T-helper 1 cell (primary cell): Measurements from ENCODE around the gene BRWD1.

Experiments used
- DNase-seq, 5 donors: peaks; one replicate each; pipeline ENCODE4 v3.0.0-alpha.2; 2012 to 2020

The BRWD1 gene

DNA sequence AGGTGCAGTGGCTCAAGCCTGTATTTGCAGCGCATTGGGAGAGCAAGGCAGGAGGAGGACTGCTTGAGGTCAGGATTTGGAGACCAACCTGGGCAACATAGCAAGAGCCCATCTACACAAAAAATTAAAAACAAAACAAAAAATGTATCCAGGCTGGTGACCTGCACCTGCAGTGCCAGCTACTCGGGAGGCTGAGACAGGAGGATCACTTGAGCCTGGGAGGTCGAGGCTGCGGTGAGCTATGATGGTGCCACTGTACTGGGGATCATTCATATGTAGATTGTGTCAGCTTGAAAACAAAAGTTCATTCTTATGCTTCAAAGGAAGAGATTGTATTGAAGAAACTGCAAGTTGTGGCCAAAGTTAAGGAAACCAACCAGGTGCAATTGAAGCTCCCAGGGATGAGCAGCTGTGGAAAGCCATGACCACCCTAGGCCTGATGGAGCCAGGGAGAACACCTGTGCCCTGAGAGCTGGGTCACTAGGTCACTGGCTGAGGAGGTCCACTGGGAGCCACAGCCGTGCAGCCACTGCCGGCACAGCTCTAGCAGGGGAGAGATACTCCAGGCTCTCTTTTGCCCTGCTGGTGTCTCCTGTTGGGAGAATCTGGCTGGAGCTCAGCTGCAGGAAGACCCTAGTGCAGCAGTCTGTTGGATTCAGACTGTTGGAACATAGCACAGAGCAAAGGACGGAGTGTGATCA lies 13.3 kb upstream of the BRWD1 start:
- no peak for DNase-seq

DNA sequence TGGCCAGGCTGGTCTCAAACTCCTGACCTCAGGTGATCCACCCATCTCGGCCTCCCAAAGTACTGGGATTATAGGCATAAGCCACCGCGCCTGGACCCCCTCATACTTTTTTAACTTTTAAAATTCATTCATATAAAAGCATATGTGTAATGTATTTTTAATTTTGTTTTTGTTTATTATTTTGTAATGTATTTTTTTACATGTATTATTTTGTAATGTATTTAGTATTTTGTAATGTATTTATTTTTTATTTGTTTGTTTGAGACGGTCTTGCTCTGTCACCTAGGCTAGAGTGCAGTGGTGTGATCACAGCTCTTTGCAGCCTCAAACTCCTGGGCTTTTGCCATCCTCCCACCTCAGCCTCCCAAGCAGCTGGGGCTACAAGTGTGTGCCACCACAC lies 12.0 kb upstream of the BRWD1 start:
- no peak for DNase-seq

DNA sequence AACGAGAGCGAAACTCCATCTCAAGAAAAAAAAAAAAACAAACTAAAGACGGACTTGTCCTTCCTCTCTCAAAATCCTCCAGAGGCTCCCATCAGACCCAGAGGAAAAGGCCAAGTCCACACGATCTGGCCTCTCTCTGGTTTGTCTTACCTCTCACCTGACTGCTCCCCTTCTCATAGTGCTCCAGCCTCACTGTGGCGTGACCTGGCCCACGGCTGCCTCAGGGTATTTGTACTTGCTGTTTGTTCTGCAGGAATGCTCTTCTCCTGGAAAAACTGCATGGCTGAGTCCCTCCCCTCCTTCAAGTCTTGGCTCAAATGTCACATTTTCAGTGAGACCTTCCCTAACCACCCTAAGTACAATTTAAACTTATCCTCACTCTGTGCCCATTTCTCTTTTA lies 8.0 kb upstream of the BRWD1 start:
- no peak for DNase-seq

DNA sequence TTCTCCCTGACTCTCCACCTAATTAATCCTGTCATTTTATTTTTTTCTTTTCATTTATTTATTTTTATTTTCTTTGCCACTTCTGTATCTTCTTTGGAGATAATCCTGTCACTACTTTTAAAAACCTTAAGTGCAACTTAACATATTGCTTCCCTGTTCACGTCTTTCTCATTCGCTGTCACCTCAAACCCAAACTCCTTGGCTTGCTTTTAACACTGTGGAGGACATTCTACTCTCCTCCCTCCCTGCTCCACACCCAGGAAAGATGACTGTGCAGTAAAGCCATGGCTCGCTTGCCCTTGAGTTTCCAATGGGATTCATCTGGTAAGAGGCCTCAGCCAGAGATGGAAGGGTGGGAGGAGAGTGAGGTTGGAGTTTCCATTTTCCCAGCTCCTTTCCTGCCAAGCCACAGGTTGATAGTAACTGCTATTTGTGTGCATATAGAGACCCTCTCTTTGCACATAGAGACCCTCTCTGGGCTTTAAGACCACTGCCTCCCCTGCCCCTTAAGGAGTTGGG lies 6.4 kb upstream of the BRWD1 start:
- DNase-seq = no peak

DNA sequence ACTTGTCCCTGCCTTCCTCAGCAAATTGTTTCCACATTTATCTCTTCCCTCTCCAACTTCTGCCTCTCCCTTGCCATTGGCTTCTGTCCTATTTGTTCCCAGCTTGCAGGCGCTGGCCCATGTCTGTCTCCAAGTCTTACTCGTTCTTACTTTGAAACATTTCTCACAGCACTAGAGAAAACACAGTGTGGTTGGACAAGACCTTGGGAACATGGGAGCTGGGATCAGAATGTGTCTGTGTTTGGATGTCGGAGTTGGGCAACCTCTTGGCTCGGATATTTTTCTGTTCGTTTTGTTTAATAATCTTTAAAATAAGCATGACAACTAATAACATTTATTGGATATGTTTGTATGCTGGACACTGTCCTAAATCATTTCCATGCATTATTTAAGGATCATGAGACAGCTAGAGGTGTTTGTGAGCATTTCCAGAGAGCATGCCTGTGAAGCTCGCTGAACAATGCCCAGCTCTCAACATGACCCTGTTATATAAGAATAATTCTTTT lies 5.9 kb upstream of the BRWD1 start:
- DNase-seq = no peak

DNA sequence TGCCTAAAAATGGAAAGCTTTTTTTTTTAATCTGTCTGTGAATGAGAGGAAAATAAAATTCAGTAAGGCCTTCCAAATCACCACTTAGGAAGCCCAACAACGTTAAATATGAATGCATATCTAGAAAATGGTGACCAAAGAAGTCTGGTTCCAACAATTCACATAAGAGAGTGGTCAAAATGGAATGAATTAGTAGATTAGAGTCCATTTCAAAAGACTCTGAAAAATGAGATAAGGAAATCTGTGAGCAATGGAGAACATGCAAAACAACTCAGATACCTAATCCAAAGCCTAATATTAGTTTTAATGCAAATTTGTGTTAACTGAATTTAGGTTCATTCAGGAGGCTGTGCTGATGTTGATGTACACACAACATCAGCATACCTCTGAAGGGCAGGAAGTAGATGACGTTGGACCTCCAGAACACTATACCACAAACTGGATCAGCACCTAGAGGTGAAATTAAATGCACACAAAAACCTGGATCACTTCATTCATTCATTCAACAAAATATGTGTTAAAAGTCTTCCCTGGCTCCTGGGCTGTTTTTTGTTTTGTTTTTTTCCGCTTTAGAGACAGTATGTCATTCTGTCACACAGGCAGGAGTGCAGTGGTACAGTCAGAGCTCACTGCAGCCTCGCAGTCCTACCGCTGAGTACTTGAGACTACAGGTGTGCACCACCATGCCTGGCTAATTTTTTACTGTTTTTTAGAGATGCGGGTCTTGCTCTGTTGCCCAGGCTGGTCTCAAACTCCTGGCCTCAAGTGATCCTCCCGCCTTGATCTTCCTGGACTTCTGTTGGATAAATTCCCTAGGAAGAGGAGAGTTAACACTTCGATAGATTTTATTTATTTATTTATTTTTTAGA lies 4.9 kb upstream of the BRWD1 start:
- DNase-seq = no peak

DNA sequence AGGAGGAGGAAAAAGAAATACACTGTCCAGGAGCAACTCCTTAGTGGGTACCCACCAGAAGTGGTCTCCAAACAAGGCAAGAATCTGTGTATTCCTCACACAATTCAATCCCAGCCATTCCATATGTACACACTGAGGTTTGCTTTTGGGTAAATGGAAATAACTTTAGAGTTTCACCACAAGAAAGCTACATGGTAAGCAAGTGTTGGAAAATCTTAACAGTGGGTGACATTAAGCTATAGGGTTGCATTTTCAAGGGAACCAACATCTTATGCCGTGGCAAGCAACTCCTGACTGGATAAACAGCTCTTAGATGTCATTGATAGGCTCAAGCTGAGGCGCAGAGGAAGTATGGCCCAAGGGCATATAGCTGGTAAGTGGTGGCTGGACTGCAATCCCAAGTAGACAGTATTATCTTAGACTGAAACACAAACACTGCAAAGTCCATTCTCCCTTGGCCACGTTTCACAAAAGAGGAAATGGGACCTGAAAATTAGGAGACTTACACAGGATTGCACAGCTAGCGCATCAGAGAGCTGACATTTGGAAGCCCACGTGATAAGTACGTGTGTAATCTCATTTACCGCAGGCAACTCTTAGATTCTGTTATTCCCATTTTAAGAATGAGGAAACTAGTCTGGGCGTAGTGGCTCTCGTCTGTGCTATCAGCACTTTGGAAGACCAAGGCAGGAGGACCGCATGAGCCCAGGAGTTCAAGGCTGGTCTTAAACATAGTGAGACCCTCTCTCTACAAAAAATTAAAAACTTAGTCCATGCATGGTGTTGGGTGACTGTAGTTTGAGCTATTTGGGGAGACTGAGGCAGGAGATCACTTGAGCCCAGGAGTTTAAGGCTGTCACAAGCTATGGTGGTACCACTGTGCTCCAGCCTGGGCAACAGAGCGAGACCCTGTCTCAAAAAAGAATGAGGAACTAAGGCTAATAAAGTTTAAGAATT lies 4.0 kb upstream of the BRWD1 start:
- no peak for DNase-seq

DNA sequence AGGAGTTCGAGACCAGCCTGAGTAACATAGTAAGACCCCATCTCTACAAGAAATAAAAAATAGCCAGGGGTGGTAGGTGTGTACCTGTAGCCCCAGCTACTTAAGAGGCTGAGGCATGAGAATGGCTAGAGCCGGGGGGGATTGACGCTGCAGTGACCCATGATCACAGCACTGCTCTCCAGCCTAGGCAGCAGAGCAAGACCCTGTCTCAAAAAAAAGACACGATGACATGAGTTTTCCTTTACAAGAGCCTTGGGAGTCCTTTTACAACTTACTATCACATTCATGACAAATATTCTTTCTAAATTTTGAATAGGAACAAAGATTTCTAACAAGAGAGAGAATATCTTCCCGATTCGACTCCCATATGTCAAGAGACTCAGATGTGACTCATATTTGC lies 3.3 kb upstream of the BRWD1 start:
- DNase-seq = no peak

DNA sequence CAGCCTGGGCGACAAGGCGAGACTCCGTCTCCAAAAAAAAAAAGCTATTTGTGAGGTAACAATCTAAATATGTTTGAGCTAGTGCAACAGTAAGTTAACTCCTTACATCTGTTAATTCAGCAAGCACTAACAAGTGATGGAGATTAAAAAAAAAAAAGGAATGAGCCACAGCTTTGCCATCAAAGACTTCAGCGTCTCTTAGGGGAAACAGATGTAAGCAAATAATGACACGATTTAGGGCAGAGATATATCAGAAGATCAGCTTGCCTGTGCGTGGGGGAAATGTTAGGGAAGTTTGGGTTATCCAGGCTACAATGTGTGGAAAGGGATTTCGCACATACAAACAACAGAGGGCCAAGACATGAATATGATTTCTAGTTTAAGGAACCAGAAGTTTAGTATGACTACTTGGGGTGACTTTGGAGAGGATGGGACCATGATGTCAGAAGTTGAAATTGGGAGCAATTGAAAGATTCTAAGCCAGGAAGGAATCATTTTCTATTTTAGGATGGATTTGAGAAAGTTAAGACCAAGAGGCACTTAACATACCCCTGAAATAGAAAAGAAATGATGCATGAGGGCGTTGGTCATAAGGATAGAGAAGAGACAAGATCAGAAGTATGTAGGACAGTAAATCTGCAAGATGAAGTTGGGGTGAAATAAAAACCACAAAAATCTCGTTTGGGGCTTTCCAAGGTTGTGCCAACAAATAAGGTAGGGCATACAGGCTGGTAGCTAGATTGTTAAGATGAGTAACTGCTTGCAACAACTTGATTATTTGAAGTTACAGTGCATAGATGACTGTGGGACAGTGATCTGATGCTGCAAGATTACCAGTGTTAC lies 2.4 kb upstream of the BRWD1 start:
- peak in 1 of 5 donors; percentile 71 for DNase-seq

DNA sequence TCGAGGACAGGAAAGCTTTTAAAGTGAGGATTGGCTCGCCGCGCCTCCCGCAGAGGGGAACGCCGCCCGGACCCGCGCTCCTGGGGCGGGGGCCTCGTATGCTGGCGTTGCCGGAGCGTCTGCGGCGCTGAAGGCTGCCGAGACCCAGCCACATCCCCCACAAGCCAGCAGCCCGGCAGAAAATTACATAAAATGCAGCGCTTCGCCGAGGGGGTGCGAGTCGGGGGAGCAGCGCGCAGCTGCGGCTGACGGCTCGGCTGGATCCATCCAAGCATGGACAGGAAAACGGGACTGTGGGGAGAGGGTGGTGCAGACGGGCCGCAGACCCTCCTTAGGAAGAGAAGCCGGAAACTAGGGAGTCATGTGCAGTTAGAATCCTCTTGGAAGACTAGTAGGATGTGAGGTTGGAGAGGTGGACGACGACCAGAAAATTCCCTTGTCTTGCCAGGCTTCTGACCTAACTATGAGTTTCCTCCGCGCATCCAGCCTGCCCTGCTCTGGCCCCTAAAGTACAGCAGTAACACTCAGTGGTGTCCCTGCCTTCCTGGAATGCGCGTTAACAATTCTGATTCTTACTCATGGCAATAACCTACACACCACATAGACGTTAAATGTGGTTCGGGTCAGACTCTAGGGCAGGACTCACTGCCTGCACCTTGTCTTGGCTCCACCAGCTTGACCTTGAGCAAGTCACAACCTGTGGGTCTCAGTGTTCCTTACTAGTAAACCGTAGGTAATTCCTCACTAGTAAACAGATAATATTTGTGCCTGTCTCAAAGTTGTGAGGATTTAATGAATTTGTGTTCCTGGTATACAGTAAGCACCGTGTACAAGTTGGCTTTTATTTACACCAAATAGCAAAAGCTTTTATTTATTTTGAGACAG lies 953 bp upstream of the BRWD1 start:
- DNase-seq = peak in 4 of 5 donors; percentile 12 to 75 (median 36)

DNA sequence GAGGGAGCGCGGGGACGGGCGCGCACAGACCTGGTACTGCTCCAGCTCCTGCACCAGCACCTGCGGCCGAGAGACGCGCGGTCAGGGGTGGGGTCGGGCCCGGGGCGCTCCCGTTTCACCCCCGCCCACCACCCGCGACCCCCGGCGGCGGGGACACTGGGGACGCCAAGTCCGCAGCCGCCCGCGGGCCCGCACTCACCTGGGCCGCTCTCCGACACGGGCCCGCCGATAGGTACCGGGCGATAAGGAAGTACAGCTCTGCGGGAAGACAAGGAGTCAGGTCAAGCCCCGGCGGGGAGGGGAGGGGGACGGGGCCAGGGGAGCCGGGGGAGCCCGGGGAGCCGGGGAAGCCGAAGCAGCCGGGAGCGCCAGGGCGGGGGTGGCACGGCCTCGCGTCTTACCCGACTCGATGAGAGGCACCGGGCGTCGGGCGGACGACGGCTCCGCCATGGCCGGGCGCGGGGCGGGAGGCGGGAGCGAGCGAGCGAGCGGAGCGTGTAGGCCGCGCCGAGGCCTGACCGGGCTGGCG lies 326 bp downstream of the BRWD1 start:
- DNase-seq = peak in 4 of 5 donors; percentile 21 to 31 (median 25)

DNA sequence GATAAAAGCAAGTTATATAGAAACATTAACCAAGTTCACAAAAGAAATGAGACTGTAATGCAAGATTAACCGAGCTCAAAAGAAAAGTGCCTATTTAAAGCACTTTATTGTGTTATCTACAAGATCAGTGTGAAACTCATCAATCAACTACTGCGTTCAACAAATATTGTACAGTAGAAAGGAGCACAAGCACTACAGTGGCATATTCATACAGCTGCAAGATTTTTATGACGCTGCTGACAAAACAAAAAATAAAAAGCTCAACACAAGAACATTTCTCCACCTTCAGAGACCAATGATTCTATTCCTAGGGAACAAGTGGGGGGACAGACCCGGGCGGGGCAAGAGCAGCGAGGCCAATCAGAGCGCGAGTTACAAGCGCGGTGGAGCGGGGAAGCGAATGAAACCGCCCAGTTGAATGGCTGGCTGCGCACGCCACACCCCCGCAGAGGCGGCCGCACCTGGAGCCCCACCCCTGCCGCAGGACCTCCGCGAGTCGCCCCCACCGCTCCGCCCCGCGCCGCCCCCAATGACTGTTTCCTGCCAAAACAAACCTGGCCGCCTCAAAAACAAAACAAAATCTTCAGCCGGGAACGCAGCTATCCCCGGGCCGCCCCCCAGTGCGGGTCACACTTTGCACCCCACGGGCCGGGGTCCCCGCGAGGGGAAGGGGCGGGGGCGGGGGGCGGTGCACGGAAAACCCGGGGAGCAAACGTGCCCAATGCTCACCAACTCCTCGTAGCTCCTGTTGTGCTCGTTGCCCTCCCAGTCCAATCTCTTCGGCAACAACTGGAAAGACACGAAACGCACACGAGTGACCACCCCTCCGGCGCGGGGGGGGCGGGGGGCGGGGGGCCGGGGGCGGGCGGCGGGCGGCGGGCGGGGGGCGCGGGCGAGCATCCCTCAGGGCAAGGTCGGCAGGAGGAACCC lies 1.1 kb downstream of the BRWD1 start:
- peak; percentile 89 to 95 (median 93) for DNase-seq

DNA sequence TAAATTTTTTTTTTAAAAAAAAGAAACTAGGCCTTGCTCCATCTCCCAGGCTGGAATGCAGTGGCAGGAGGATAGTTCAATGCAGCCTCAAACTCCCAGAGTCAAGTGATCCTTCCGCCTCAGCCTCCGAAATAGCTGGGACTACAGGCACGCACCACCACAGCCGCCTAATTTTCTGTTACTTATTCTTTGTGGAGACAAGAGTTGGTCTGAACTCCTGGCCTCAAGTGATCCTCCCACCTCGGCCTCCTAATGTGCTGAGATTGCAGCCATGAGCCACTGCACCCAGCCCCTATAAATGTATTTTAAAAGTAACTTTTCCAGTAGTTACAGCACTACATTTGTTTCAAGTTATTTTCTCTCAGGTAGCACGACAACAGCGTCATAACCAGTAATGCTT lies 2.3 kb downstream of the BRWD1 start:
- DNase-seq = no peak

DNA sequence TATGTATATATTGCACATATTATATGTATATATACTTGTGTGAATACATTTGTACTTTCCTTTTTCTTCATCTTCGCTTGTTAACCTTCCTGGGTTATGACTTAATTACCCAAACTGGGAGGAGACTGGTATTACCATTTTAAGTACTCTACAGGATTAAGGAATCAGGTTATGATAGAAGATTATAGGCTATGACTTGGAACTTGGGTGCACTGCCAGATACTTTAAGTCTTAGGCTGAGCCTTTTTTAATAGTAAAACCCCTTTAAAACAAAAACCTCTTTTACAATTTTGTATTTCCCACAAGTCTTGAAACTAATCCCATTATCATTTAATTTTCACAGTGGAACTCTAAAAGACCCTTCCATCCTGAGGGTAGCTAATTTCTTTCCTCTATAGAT lies 6.0 kb downstream of the BRWD1 start:
- no peak for DNase-seq

DNA sequence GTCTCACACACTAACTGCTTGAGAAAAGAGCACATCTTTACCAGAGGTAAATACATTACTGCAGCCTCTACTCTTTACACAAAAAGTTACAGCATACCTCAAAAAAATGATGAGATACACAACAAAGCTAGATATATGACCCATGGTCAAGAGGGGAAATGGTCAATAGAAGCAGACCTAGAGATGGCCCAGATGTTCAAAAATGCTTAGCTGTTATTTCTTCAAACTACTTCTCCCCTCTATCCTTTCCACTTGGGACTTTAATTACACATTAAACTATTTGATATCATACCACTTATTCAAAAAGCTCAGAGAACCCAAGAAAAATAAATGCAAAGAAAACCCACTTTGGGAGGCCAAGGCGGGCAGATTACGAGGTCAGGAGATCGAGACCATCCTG lies 12.8 kb downstream of the BRWD1 start:
- no peak for DNase-seq

DNA sequence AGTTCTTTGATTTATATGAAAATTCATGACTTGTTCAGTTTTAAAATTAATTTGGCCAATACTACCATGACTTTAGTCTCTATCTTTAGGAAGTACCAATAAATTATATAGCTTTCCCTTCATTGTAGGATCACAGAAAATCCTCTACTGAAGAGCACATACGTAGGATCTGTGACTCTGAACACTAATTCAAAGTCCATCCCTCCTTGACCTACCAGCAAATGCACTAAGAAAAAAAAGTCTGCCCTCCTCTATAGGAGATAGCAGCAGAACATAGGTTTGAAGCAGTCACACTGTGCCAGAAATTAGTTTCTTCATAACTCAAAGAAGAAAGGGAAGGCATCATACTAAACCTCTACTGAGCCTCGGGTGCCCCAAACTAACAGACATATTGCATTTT lies 16.5 kb downstream of the BRWD1 start:
- DNase-seq = no peak

DNA sequence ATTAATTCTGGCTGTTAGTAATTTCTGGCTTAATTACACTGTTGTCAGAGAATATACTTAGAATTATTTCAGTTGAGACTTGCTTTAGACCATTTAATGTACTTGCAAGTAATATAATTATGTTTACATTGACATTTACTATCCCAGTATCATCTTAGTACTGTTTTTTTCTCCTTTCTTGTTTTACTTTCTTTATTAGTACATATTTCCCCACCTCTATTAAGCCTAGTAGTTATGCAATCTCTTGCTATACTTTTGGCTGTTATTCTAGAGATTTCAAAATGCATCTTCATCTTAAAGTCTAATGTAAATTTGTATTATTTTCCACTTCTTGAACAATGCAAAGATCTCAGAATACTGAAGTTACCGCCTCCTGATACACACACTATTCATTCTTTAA lies 24.4 kb downstream of the BRWD1 start:
- no peak for DNase-seq

DNA sequence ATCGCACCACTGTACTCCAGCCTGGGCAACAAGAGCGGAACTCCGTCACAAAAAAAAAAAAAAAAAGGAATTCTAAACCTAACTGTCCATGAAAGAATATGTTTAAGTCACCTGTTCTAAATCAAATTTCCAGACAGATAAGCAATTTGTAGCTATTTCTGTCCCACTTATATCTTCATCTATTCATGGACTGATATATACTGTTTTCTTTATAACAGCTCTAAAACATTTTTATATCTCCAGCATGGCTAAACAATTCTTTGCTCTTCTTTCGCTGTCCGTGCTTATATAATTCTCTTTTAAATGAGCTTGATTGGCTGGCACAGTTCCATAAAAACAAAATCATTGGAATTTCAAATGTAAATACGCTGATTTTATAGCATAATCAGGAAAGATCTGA lies 30.5 kb downstream of the BRWD1 start:
- no peak for DNase-seq

DNA sequence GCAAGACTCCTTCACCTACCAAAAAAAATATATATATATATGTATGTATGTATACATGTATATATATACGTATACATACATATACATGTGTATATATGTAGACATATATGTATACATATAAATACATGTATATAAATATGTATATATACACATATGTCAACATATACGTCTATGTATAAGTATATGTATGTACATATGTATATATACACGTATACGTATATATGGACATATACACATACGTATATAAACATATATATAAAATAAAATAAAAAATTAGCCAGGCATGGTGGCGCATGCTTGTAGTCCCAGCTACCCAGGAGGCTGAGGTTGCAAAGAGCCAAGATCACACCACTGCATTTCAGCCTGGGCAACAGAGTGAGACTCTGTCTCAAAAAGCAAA lies 31.6 kb downstream of the BRWD1 start:
- DNase-seq = no peak
